Measurements from ENCODE around the gene HLCS.

The HLCS gene

GRCh38 chr21:36783612-36784374 is 182.7 kb downstream of the HLCS start:
- no peak overlapping the region for H3K4me3 ChIP-seq (replicated peaks in 1 of 2; ENCODE audit: low read depth in 2 of 2, low read length in 2 of 2)
- peak; percentile 18 to 70 for DNase-seq (ENCODE audit: low read depth in 2 of 2)
- no peak for TF ChIP-seq CTCF (IDR thresholded peaks at IDR 0.05; ENCODE audit: low read depth, low read length)

GRCh38 chr21:36780861-36781260 is 185.6 kb downstream of the HLCS start:
- TF ChIP-seq CTCF (IDR thresholded peaks at IDR 0.05; ENCODE audit: low read depth, low read length), result no peak
- no peak for DNase-seq (ENCODE audit: low read depth in 2 of 2)
- no peak overlapping the region for H3K4me3 ChIP-seq (replicated peaks in 1 of 2; ENCODE audit: low read depth in 2 of 2, low read length in 2 of 2)

- H3K4me3 ChIP-seq (replicated peaks in 1 of 2; ENCODE audit: low read depth in 2 of 2, low read length in 2 of 2), result no peak overlapping the region
- no peak for DNase-seq (ENCODE audit: low read depth in 2 of 2)
- TF ChIP-seq CTCF (IDR thresholded peaks at IDR 0.05; ENCODE audit: low read depth, low read length), result no peak
Observed at GRCh38 chr21:36776981-36777617, 189.4 kb downstream of the HLCS start.

GRCh38 chr21:36773995-36774394 is 192.5 kb downstream of the HLCS start:
- no peak for DNase-seq (ENCODE audit: low read depth in 2 of 2)
- no peak overlapping the region for H3K4me3 ChIP-seq (replicated peaks in 1 of 2; ENCODE audit: low read depth in 2 of 2, low read length in 2 of 2)
- no peak for TF ChIP-seq CTCF (IDR thresholded peaks at IDR 0.05; ENCODE audit: low read depth, low read length)

- TF ChIP-seq CTCF (IDR thresholded peaks at IDR 0.05; ENCODE audit: low read depth, low read length), result no peak
- H3K4me3 ChIP-seq (replicated peaks in 1 of 2; ENCODE audit: low read depth in 2 of 2, low read length in 2 of 2), result no peak overlapping the region
- peak; percentile 85 to 87 for DNase-seq (ENCODE audit: low read depth in 2 of 2)
Observed at GRCh38 chr21:36773117-36773516, 193.4 kb downstream of the HLCS start.

- DNase-seq (ENCODE audit: low read depth in 2 of 2), result peak in 1 of 2 donors; percentile 71
Observed at GRCh38 chr21:36769051-36769839, 197.2 kb downstream of the HLCS start.

More at GRCh38 chr21:36769051-36769839, 197.2 kb downstream of the HLCS start:
- H3K4me3 ChIP-seq (replicated peaks in 1 of 2; ENCODE audit: low read depth in 2 of 2, low read length in 2 of 2), result no peak overlapping the region
- TF ChIP-seq CTCF (IDR thresholded peaks at IDR 0.05; ENCODE audit: low read depth, low read length), result no peak

Measured in cardiac fibroblast (primary cell).